Progenitor cell of endocrine pancreas (in vitro differentiated cells): Measurements from ENCODE around the gene TNFRSF9. TPM values are rescaled to one million over a fixed set of nuclear protein-coding genes. Genes with fewer than 3 reads are reported as not detected.

Experiments
- DNase-seq: peaks from one replicate; pipeline ENCODE4 v3.0.0; 2021; ENCODE audit warnings: low spot score; ENCODE audit not compliant: unreplicated experiment
- H3K27ac Mint-ChIP-seq: 2 replicates; pipeline ENCODE4 v1.8.0; 2021; ENCODE audit warnings: mild to moderate bottlenecking, moderate library complexity, mixed read lengths
- H3K27me3 Mint-ChIP-seq: 2 replicates; pipeline ENCODE4 v1.8.0; 2021; ENCODE audit warnings: mixed read lengths
- H3K36me3 Mint-ChIP-seq: 2 replicates; pipeline ENCODE4 v1.8.0; 2022; ENCODE audit warnings: mixed read lengths; ENCODE audit not compliant: insufficient read depth
- H3K4me1 Mint-ChIP-seq: 2 replicates; pipeline ENCODE4 v1.8.0; 2021; ENCODE audit warnings: low read depth, mixed read lengths
- H3K4me3 Mint-ChIP-seq: 2 replicates; pipeline ENCODE4 v1.8.0; 2021; ENCODE audit warnings: low read depth, mild to moderate bottlenecking, moderate library complexity, mixed read lengths
- H3K9me3 Mint-ChIP-seq: 2 replicates; pipeline ENCODE4 v1.8.0; 2021; ENCODE audit warnings: low read depth, mixed read lengths
- total RNA-seq: library from RNA; stranded (reverse); gene quantifications from 2 replicates; pipeline ENCODE4 v1.2.1, GENCODE V29; 2021
- TF ChIP-seq, protein P1 (sequence below): fragments of 200-600 bp; sonication (generic); IDR thresholded peaks from one replicate; pipeline ENCODE4 v1.5.0; 2021; ENCODE audit warnings: antibody characterized with exemption, mild to moderate bottlenecking; ENCODE audit not compliant: unreplicated experiment

TNFRSF9 gene
- total RNA-seq, 1 donor from 2014 or later: 0.60 TPM

DNA sequence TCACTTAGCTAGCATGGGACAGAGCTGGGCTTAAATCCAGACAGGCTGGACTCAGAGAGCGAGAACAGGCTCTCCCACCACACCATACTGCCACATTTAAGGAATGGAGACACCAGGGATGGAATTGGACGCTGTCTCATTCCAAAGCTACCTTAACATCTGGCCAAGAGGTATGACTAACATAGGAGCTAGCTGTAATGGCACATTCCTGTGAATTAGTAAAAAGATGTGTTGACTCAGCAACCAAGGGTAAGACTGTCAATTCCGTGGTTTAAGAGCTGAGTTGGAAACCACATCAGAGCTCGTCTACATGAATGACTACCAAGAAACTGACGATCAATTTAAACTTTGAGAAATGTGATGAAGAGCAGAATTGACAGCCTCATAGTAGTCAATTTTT lies 8.3 kb upstream of the TNFRSF9 start:
- H3K9me3 Mint-ChIP-seq: peaks cover 3% of the 10 kb centered on the region
- no peaks in the 10 kb centered on the region for H3K36me3 Mint-ChIP-seq
- no peak overlapping the region for H3K27ac Mint-ChIP-seq
- no peak overlapping the region for H3K4me3 Mint-ChIP-seq
- no peaks in the 10 kb centered on the region for H3K4me1 Mint-ChIP-seq
- no peak for DNase-seq
- peaks cover 5% of the 10 kb centered on the region for H3K27me3 Mint-ChIP-seq
- TF ChIP-seq, protein P1, sequence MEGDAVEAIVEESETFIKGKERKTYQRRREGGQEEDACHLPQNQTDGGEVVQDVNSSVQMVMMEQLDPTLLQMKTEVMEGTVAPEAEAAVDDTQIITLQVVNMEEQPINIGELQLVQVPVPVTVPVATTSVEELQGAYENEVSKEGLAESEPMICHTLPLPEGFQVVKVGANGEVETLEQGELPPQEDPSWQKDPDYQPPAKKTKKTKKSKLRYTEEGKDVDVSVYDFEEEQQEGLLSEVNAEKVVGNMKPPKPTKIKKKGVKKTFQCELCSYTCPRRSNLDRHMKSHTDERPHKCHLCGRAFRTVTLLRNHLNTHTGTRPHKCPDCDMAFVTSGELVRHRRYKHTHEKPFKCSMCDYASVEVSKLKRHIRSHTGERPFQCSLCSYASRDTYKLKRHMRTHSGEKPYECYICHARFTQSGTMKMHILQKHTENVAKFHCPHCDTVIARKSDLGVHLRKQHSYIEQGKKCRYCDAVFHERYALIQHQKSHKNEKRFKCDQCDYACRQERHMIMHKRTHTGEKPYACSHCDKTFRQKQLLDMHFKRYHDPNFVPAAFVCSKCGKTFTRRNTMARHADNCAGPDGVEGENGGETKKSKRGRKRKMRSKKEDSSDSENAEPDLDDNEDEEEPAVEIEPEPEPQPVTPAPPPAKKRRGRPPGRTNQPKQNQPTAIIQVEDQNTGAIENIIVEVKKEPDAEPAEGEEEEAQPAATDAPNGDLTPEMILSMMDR: no peak

DNA sequence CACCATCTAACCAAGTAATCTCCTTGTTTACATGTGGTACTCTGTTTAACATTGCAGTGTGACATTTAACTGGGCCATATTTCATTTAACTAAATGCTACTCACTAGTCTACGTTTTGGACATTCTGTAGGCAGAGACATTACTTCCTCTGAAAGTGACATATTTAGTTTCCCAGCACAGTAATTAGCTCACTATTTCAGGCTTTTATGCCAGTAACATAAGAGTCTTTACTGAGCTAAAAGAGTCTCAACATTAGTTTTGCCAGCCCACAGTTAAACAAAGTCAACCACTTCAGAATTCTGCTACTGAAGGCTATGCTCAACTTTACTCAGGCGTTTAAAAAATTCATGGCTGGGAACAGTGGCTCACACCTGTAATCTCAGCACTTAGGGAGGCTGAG lies 2.6 kb upstream of the TNFRSF9 start:
- no peak for DNase-seq
- no peak overlapping the region for H3K27ac Mint-ChIP-seq
- H3K4me1 Mint-ChIP-seq: no peaks in the 10 kb centered on the region
- TF ChIP-seq, protein P1: no peak
- no peak overlapping the region for H3K4me3 Mint-ChIP-seq
- peaks cover 56% of the 10 kb centered on the region for H3K27me3 Mint-ChIP-seq
- H3K36me3 Mint-ChIP-seq: no peaks in the 10 kb centered on the region
- H3K9me3 Mint-ChIP-seq: no peaks in the 10 kb centered on the region

DNA sequence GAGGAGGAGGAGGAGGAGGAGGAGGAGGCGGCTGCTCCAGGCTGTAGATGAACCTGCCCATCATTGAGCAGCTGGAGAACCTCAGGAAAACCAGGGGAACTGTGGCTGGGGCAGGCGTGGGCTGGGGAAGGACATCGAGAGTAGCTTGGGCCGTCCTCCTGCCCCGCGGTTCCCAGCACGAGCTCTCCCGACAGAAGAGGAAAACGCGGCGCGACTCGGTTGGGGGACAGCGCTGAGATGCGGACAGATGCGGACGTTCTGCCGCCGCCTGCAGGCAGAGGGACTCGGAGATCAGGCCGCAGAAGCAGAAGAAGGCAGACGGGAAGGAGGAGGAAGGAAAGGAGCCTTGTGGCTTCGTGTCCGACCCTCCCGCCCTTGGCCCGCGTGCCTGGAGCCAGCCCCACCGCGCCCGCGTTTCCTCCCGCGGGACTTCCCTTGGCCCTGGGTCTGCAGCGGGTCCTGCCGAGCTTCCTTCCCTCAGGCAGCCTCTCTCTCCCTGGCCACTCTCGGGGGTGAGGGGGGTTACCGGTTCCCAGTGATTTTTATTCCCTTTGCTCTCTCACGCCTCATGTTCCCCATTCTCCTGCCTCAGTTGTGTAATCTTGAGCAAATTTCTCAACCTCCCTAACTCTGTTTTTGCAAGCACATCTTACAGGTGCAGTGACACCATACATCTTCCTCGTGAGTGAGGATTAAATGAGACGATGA lies 1.7 kb upstream of the TNFRSF9 start:
- Mint-ChIP-seq H3K36me3 (no peaks in the 10 kb centered on the region), H3K4me1 (no peaks in the 10 kb centered on the region), H3K4me3 (no peak overlapping the region), H3K27me3 (peaks cover 60% of the 10 kb centered on the region), H3K27ac (no peak overlapping the region), H3K9me3 (no peaks in the 10 kb centered on the region)
- no peak for DNase-seq
- TF ChIP-seq, protein P1: peak; percentile 44

DNA sequence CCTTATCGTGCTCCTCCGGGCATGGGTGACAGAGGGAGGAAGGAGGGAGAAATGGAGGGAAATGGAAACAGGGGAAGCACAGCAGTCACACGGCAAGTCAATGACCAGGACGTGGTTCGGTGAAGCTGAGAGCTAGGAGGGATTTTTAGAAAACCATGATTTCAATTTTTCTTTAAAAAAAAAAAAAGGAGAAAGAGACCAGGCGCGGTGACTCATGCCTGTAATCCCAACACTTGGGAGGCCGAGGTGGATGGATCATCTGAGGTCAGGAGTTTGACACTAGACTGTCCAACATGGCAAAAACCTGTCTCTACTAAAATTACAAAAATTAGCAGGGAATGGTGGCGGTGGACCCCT lies 776 bp upstream of the TNFRSF9 start:
- no peak for DNase-seq
- Mint-ChIP-seq H3K27ac (no peak overlapping the region), H3K4me3 (no peak overlapping the region), H3K4me1 (no peaks in the 10 kb centered on the region), H3K9me3 (no peaks in the 10 kb centered on the region), H3K27me3 (peaks cover 62% of the 10 kb centered on the region), H3K36me3 (no peaks in the 10 kb centered on the region)
- TF ChIP-seq, protein P1: no peak

DNA sequence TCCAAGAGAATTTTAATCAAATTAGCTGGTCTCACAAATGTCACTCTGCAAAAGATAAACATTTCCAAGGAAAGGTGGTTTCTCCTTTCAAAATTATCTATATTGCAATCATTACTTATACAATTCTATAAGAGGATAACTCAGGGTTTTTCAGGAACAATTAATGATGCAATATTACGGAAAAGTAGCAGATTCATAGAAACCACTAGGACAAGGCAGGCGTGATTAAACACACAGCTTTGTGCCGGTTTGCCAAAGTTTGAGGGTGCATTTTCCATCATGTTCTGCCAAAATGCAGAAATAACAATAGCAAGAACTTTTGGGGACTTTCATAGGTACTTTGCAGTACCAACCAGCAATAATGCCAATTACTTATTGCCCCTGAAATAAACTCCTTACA lies 605 bp downstream of the TNFRSF9 start:
- H3K4me3 Mint-ChIP-seq: no peak overlapping the region
- no peaks in the 10 kb centered on the region for H3K4me1 Mint-ChIP-seq
- no peaks in the 10 kb centered on the region for H3K9me3 Mint-ChIP-seq
- no peak for DNase-seq
- H3K27ac Mint-ChIP-seq: no peak overlapping the region
- no peaks in the 10 kb centered on the region for H3K36me3 Mint-ChIP-seq
- H3K27me3 Mint-ChIP-seq: peaks cover 69% of the 10 kb centered on the region
- TF ChIP-seq, protein P1: no peak
